OCI-LY3 (cell line): ENCODE results near the gene UPK3BL2.
A peak's percentile ranks its signal among the peaks of the same experiment; 100 is the strongest.
"Not testable (repeated sequence)": the region's sequence is repeated elsewhere in the genome, so short reads cannot be mapped to it uniquely, and the experiment has no call there.

Source experiments
- H2AFZ ChIP-seq: fragments of 200-600, 300-600 bp; shearing (Covaris generic); 2 replicates; pipeline ENCODE4 v1.6.0; 2014; ENCODE audit warnings: antibody characterized with exemption, low read depth, low read length
- H3K27ac ChIP-seq: fragments of 200-600, 300-600 bp; sonication (generic); 2 replicates; pipeline ENCODE4 v1.5.1; 2014; ENCODE audit warnings: mild to moderate bottlenecking, low read length, moderate library complexity, mixed read lengths
- H3K27me3 ChIP-seq: fragments of 200-600, 300-600 bp; sonication (generic); 2 replicates; pipeline ENCODE4 v1.6.1; 2014; ENCODE audit warnings: low read depth, low read length, mixed read lengths
- H3K36me3 ChIP-seq: fragments of 200-600, 300-600 bp; sonication (generic); replicated peaks from 2 replicates; pipeline ENCODE3; 2014; ENCODE audit warnings: low read depth, low read length, mixed read lengths
- H3K4me1 ChIP-seq: fragments of 300-600, 200-600 bp; sonication (generic); 2 replicates; pipeline ENCODE4 v1.6.1; 2014; ENCODE audit warnings: low read length, mixed read lengths
- H3K4me2 ChIP-seq: fragments of 200-600, 300-600 bp; sonication (generic); 2 replicates; pipeline ENCODE4 v1.6.1; 2014; ENCODE audit warnings: low read length, mixed read lengths
- H3K4me3 ChIP-seq: fragments of 300-600, 200-600 bp; sonication (generic); 2 replicates; pipeline ENCODE4 v1.5.1; 2014; ENCODE audit warnings: antibody characterized with exemption, mild to moderate bottlenecking, low read length, moderate library complexity
- H3K79me2 ChIP-seq: fragments of 300-600, 200-600 bp; shearing (Covaris generic); 2 replicates; pipeline ENCODE4 v1.6.1; 2014; ENCODE audit warnings: mild to moderate bottlenecking, low read length, mixed read lengths
- H3K9ac ChIP-seq: fragments of 300-600, 200-600 bp; shearing (Covaris generic); 2 replicates; pipeline ENCODE4 v1.6.0; 2014; ENCODE audit warnings: mild to moderate bottlenecking, low read length, moderate library complexity
- H3K9me3 ChIP-seq: fragments of 200-600, 300-600 bp; shearing (Covaris generic); 2 replicates; pipeline ENCODE4 v1.6.1; 2014; ENCODE audit warnings: low read length, mixed read lengths; ENCODE audit not compliant: insufficient read depth
- H4K20me1 ChIP-seq: fragments of 200-600, 300-600 bp; sonication (generic); 2 replicates; pipeline ENCODE4 v1.6.1; 2016; ENCODE audit warnings: low read length, mixed read lengths; ENCODE audit not compliant: insufficient read depth

UPK3BL2 gene

DNA sequence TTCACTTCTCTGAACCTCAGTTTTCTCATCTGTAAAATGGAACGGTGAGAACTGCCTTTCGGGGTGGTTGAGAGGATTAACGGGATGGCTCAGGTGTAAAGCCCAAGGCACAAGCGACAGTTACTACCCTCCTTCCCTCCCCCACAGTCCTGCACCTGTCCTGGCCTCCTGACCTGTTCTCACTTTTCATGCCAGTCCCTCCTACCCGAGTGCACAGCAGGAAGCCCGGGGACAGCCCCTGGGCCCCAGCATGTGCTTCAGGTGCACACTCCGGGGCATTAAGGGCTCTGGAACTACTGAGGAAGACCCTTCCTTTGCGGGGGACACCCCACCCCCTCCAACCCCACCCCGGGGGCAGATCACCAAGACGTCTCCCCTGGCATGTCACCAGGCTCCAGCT, 26.5 kb downstream of the UPK3BL2 start:
- not testable (repeated sequence) for H3K27ac ChIP-seq, H3K9me3 ChIP-seq, H4K20me1 ChIP-seq, H3K27me3 ChIP-seq, H3K4me2 ChIP-seq, H2AFZ ChIP-seq, H3K79me2 ChIP-seq, H3K9ac ChIP-seq, H3K4me3 ChIP-seq, H3K36me3 ChIP-seq
- peaks cover 11% of the 10 kb centered on the region for H3K4me1 ChIP-seq

- not testable (repeated sequence) for H3K4me3 ChIP-seq, H2AFZ ChIP-seq, H3K27ac ChIP-seq, H3K4me2 ChIP-seq, H3K36me3 ChIP-seq, H3K27me3 ChIP-seq, H3K9me3 ChIP-seq, H3K79me2 ChIP-seq, H4K20me1 ChIP-seq, H3K9ac ChIP-seq
- H3K4me1 ChIP-seq: peaks cover 11% of the 10 kb centered on the region
Observed at GRCh38 chr7:102515889-102516288, 27.6 kb downstream of the UPK3BL2 start.

- peak overlapping the region; percentile 77 for H3K27ac ChIP-seq
- not testable (repeated sequence) for H3K9me3 ChIP-seq, H3K27me3 ChIP-seq
Observed at GRCh38 chr7:102514881-102515721, 28.4 kb downstream of the UPK3BL2 start.

GRCh38 chr7:102512642-102513221, 30.8 kb downstream of the UPK3BL2 start:
- H3K9me3 ChIP-seq, H2AFZ ChIP-seq, H3K27me3 ChIP-seq, H3K36me3 ChIP-seq, H4K20me1 ChIP-seq, H3K79me2 ChIP-seq, H3K4me1 ChIP-seq: not testable (repeated sequence)
- Histone ChIP-seq H3K27ac (peak overlapping the region; percentile 65), H3K4me3 (peak overlapping the region; percentile 72), H3K4me2 (peak overlapping the region; percentile 62), H3K9ac (peak overlapping the region; percentile 64)

More at GRCh38 chr7:102514881-102515721, 28.4 kb downstream of the UPK3BL2 start:
- H3K36me3 ChIP-seq, H3K79me2 ChIP-seq, H2AFZ ChIP-seq, H4K20me1 ChIP-seq: not testable (repeated sequence)
- Histone ChIP-seq H3K4me2 (peak overlapping the region; percentile 39; the same call in 1 of the 2 replicates), H3K4me1 (peaks cover 11% of the 10 kb centered on the region), H3K4me3 (0 out of 2 replicates have a peak overlapping the region, but pooled peaks have one; percentile 42), H3K9ac (peak overlapping the region; percentile 33; the same call in 1 of the 2 replicates)

DNA sequence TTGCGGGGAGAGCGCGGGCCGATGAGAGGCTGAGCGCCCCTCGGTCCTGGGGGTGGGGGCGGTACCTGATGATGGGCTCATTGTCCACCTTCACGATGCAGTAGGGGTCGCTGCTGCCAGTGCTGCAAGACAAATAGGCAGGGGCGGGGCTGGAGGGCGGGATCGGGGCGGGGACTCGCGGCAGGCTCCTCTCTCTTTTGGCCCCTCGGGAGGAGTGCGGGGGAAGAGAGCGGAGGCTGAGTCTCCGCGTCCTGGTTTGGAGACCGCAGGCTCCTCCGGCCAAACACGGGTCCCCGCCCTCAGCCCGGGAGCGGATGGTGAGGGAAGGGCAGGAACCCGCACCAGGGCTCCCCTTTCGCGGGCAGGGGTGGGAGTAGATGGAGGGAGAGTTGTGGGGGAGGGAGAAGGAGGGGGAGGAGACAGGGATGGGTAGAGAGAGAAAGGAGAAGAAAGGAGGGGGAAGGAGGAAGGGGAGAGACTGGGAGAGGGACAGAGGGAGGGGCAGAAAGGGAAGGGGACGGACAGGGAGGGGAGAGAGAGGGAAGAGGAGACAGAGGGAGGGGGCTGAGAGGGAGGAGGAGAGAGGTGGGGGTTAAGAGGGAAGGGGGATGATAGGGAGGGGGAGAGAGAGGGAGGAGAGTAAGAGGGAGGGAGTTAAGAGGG, 31.5 kb downstream of the UPK3BL2 start:
- not testable (repeated sequence) for H3K36me3 ChIP-seq, H3K9me3 ChIP-seq, H3K27me3 ChIP-seq, H3K4me1 ChIP-seq, H2AFZ ChIP-seq, H4K20me1 ChIP-seq, H3K79me2 ChIP-seq
- H3K4me2 ChIP-seq: peak overlapping the region; percentile 62; the same call in 1 of the 2 replicates
- peak overlapping the region; percentile 65; the same call in 1 of the 2 replicates for H3K27ac ChIP-seq
- H3K9ac ChIP-seq: peak overlapping the region; percentile 64
- H3K4me3 ChIP-seq: peak overlapping the region; percentile 72

- H3K4me3 ChIP-seq, H3K9me3 ChIP-seq, H3K27ac ChIP-seq, H3K27me3 ChIP-seq, H3K4me2 ChIP-seq, H3K79me2 ChIP-seq, H4K20me1 ChIP-seq, H3K36me3 ChIP-seq, H3K4me1 ChIP-seq, H3K9ac ChIP-seq, H2AFZ ChIP-seq: not testable (repeated sequence)
Observed at GRCh38 chr7:102510575-102510974, 32.9 kb downstream of the UPK3BL2 start.

GRCh38 chr7:102507410-102508088, 35.9 kb downstream of the UPK3BL2 start:
- not testable (repeated sequence) for H2AFZ ChIP-seq, H3K36me3 ChIP-seq, H3K9ac ChIP-seq, H3K9me3 ChIP-seq, H3K79me2 ChIP-seq, H3K4me3 ChIP-seq, H3K4me2 ChIP-seq, H3K27me3 ChIP-seq, H3K4me1 ChIP-seq, H4K20me1 ChIP-seq, H3K27ac ChIP-seq

DNA sequence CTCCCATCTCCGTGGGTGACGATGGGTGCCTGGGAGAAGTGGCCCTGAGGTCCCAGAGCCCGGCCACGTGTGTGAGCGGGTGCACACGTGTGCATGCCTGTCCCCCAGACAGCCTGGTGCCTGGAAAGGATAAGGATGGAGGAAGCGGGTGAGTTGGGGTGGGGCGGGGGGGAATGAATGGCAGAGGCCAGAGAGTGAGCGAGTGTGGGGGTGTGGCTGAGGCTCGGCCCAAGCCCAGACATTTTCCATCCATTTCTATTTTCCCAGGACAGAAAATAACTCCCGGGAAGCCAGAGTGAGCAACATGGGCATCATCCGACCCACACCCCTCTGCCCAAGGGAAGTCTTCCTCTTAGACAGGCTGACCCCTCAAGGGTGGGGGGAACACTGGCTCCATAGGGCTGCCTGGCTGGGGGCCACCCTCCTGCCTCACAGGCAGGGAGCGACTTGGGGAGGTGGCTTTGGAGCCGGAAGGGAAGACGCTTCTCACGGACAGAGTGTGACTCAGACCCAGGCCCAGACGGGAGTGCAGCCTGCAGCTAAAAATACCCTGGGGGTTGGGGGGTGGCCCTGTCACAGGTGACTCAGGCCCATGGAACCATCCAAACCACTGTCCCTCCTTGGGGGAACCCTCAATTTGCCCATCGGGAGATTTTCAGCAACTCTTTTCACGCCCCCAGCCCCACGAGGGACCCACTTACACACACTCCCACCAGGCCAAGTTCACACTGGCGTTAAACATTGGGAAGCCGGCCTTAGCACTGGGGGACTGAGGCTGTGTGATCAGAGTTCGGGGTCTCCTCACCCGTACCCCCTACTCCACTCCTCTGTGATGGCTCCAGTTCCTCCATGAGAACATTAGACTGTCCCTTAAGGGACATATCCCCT, 38.0 kb downstream of the UPK3BL2 start:
- not testable (repeated sequence) for H2AFZ ChIP-seq, H3K9ac ChIP-seq, H3K27ac ChIP-seq, H3K36me3 ChIP-seq, H4K20me1 ChIP-seq, H3K4me1 ChIP-seq, H3K9me3 ChIP-seq, H3K4me3 ChIP-seq, H3K79me2 ChIP-seq, H3K27me3 ChIP-seq, H3K4me2 ChIP-seq
